ENCODE results near the gene AKNA. TPM values are rescaled to one million over a fixed set of nuclear protein-coding genes. Genes with fewer than 3 reads are reported as not detected.
A peak's percentile ranks its signal among the peaks of the same experiment; 100 is the strongest.

Gene AKNA
- total and polyA plus RNA-seq, 2 experiments from 2014 or later, result 6.6 to 13.8 TPM

GRCh38 chr9:114343471-114344187 lies 44.2 kb downstream of the AKNA start:
- Histone ChIP-seq H3K27ac (peak overlapping the region; percentile 50), H3K79me2 (no peaks in the 10 kb centered on the region), H3K36me3 (replicated peaks; ENCODE audit: insufficient read depth, low read depth) (no peaks in the 10 kb centered on the region), H3K27me3 (no peaks in the 10 kb centered on the region), H3K9me3 (ENCODE audit: low read depth) (no peaks in the 10 kb centered on the region), H3K9me2 (replicated peaks; ENCODE audit: insufficient read depth) (no peaks in the 10 kb centered on the region), H3K4me2 (no peak overlapping the region), H2AFZ (no peak overlapping the region), H3K4me1 (ENCODE audit: insufficient read depth) (peaks cover 4% of the 10 kb centered on the region), H3K4me3 (no peak overlapping the region), H4K20me1 (ENCODE audit: insufficient read depth, poor library complexity, severe bottlenecking) (no peaks in the 10 kb centered on the region)
- peak; percentile 34 for DNase-seq (ENCODE audit: low spot score)
- TF ChIP-seq EZH2 (IDR thresholded peaks at IDR 0.05; ENCODE audit: borderline replicate concordance) (no peak), CTCF (IDR thresholded peaks at IDR 0.05; ENCODE audit: poor library complexity) (no peak), EZH2phosphoT487 (IDR thresholded peaks at IDR 0.05; ENCODE audit: low read depth, severe bottlenecking, unreplicated experiment) (no peak)
- WGBS (ENCODE audit: low lambda C conversion rate, missing lambda C conversion rate), result 84% methylated on average over 9 of the region's 9 CpGs

DNA sequence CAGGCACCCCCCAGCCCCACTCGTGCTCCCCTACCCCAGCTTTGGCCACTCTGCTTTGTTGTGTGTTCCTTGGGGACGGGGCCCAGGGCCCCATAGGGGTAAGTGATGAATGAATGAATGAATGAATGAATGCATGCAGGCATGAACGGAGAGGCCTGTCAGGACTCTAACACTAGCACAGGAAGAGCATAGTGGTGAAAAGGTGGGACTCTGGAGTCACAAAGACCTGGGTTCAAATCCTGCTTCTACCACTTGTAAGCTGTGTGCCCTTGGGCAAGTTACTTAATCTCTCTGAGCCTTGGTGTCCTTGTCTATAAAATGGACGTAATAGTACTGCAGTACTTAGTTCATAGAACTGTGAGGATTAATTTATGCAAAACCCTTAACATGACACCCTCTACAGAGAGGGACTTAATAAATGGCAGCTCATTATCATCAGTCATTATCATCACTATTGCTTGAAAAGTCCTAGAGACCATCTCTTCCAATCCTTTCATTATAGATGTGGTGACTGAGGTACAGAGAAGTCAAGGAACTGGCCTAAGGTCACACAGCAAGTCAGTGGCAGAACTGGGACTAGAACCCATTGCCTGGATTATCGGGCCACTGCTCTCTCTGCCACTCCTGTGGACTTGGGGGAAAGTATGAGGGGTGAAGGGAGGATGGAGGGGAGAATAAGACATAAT lies 44.9 kb downstream of the AKNA start:
- H4K20me1 ChIP-seq (ENCODE audit: insufficient read depth, poor library complexity, severe bottlenecking), result no peaks in the 10 kb centered on the region
- no peaks in the 10 kb centered on the region for H3K36me3 ChIP-seq (replicated peaks; ENCODE audit: insufficient read depth, low read depth)
- no peak for DNase-seq (ENCODE audit: low spot score)
- no peak overlapping the region for H3K4me2 ChIP-seq
- 92% methylated on average over 5 of the region's 5 CpGs for WGBS (ENCODE audit: low lambda C conversion rate, missing lambda C conversion rate)
- no peaks in the 10 kb centered on the region for H3K4me1 ChIP-seq (ENCODE audit: insufficient read depth)
- no peak overlapping the region for H3K27ac ChIP-seq
- no peaks in the 10 kb centered on the region for H3K79me2 ChIP-seq
- H3K4me3 ChIP-seq, result no peak overlapping the region
- H3K27me3 ChIP-seq, result no peaks in the 10 kb centered on the region
- no peak overlapping the region for H2AFZ ChIP-seq
- H3K9me3 ChIP-seq (ENCODE audit: low read depth), result no peaks in the 10 kb centered on the region
- TF ChIP-seq CTCF (IDR thresholded peaks at IDR 0.05; ENCODE audit: poor library complexity), result no peak
- TF ChIP-seq EZH2 (IDR thresholded peaks at IDR 0.05; ENCODE audit: borderline replicate concordance), result no peak
- TF ChIP-seq EZH2phosphoT487 (IDR thresholded peaks at IDR 0.05; ENCODE audit: low read depth, severe bottlenecking, unreplicated experiment), result no peak
- H3K9me2 ChIP-seq (replicated peaks; ENCODE audit: insufficient read depth), result no peaks in the 10 kb centered on the region

GRCh38 chr9:114341991-114342390 lies 45.8 kb downstream of the AKNA start:
- H3K4me1 ChIP-seq (ENCODE audit: insufficient read depth), result no peaks in the 10 kb centered on the region
- TF ChIP-seq EZH2 (IDR thresholded peaks at IDR 0.05; ENCODE audit: borderline replicate concordance) (no peak), EZH2phosphoT487 (IDR thresholded peaks at IDR 0.05; ENCODE audit: low read depth, severe bottlenecking, unreplicated experiment) (no peak), CTCF (IDR thresholded peaks at IDR 0.05; ENCODE audit: poor library complexity) (no peak)
- no peaks in the 10 kb centered on the region for H3K9me2 ChIP-seq (replicated peaks; ENCODE audit: insufficient read depth)
- H3K36me3 ChIP-seq (replicated peaks; ENCODE audit: insufficient read depth, low read depth), result no peaks in the 10 kb centered on the region
- 88% methylated on average over 4 of the region's 4 CpGs for WGBS (ENCODE audit: low lambda C conversion rate, missing lambda C conversion rate)
- no peaks in the 10 kb centered on the region for H4K20me1 ChIP-seq (ENCODE audit: insufficient read depth, poor library complexity, severe bottlenecking)
- no peak overlapping the region for H3K4me3 ChIP-seq
- no peak overlapping the region for H2AFZ ChIP-seq
- no peak overlapping the region for H3K27ac ChIP-seq
- H3K27me3 ChIP-seq, result no peaks in the 10 kb centered on the region
- H3K79me2 ChIP-seq, result no peaks in the 10 kb centered on the region
- no peaks in the 10 kb centered on the region for H3K9me3 ChIP-seq (ENCODE audit: low read depth)
- H3K4me2 ChIP-seq, result no peak overlapping the region
- no peak for DNase-seq (ENCODE audit: low spot score)

Data from hepatocyte (in vitro differentiated cells).